ENCODE data around the gene NAALADL2. TPM values are rescaled to one million over a fixed set of nuclear protein-coding genes. Genes with fewer than 3 reads are reported as not detected.

NAALADL2 gene
- total and polyA plus RNA-seq, 2 of the 13 experiments (the other 11 are each of a cell fraction or from before 2014, with no cell fraction given) = 0.08 TPM; not detected in 1

- TF ChIP-seq ZNF318 (CRISPR knock-in tag; IDR thresholded peaks at IDR 0.05) (no peak), TCF7L2 (IDR thresholded peaks at IDR 0.05; ENCODE audit: low read depth, low read length) (no peak), PHF5A (CRISPR knock-in tag; IDR thresholded peaks at IDR 0.05; ENCODE audit: low read depth, unreplicated experiment) (no peak), ZNF3 (CRISPR knock-in tag; IDR thresholded peaks at IDR 0.05) (no peak), RCOR2 (CRISPR knock-in tag; IDR thresholded peaks at IDR 0.05) (no peak), ZFP62 (CRISPR knock-in tag; IDR thresholded peaks at IDR 0.05) (no peak), DBP (CRISPR knock-in tag; IDR thresholded peaks at IDR 0.05; ENCODE audit: not compliant biosample characterization) (no peak), RBFOX2 (IDR thresholded peaks at IDR 0.05; ENCODE audit: low read depth, low read length) (no peak), HBP1 (CRISPR knock-in tag; IDR thresholded peaks at IDR 0.05; ENCODE audit: low read depth) (no peak), TOPORS (CRISPR knock-in tag; IDR thresholded peaks at IDR 0.05) (no peak), ZNF10 (CRISPR knock-in tag; IDR thresholded peaks at IDR 0.05; ENCODE audit: borderline replicate concordance, low read depth) (no peak), TBX2 (CRISPR knock-in tag; IDR thresholded peaks at IDR 0.05; ENCODE audit: borderline replicate concordance) (no peak), MTERF4 (CRISPR knock-in tag; IDR thresholded peaks at IDR 0.05) (no peak)
Measured at GRCh38 chr3:175329373-175329772, 470.2 kb downstream of the NAALADL2 start (continued).
